ENCODE results near the gene SFMBT1.

The SFMBT1 gene

GRCh38 chr3:52857864-52858263 is 188.0 kb downstream of the SFMBT1 start:
- H3K36me3 Mint-ChIP-seq, result peaks cover 3% of the 10 kb centered on the region

DNA sequence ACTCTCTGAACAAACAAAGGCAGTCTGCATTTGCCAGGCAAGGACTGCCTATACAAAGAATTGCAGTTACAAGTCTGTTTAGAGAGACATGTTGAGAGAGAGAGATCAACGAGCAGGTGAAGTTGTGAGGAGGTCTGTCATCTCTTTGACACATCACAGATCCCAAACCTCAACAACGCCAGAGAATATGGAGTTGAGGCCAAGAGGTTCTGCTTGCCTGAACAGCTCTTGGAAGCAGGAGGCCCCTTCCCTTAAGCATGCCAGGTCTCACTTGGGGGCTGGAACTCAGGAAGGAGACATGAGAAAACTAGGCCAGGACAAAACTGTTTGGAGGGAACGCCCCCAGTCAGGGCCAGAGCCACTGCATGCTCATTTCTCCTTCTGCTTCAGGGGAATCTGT is 188.7 kb downstream of the SFMBT1 start:
- Mint-ChIP-seq H3K9me3 (no peaks in the 10 kb centered on the region), H3K4me1 (no peaks in the 10 kb centered on the region), H3K27me3 (no peaks in the 10 kb centered on the region), H3K4me3 (no peak overlapping the region), H3K36me3 (peaks cover 2% of the 10 kb centered on the region), H3K27ac (no peak overlapping the region)
- no peak for DNase-seq
- CTCF ChIA-PET, result interaction anchor here (1.0 kb wide), 1 partner anchor 78 kb away, joined by 3 read pairs; no protein-coding TSS in a partner anchor

More at GRCh38 chr3:52857864-52858263, 188.0 kb downstream of the SFMBT1 start:
- DNase-seq, result no peak
- Mint-ChIP-seq H3K4me1 (no peaks in the 10 kb centered on the region), H3K4me3 (no peak overlapping the region), H3K27ac (no peak overlapping the region), H3K27me3 (no peaks in the 10 kb centered on the region), H3K9me3 (peaks cover 2% of the 10 kb centered on the region)
- CTCF ChIA-PET, result interaction anchor here (1.0 kb wide), 1 partner anchor 12 kb away, joined by 3 read pairs; no protein-coding TSS in a partner anchor

DNA sequence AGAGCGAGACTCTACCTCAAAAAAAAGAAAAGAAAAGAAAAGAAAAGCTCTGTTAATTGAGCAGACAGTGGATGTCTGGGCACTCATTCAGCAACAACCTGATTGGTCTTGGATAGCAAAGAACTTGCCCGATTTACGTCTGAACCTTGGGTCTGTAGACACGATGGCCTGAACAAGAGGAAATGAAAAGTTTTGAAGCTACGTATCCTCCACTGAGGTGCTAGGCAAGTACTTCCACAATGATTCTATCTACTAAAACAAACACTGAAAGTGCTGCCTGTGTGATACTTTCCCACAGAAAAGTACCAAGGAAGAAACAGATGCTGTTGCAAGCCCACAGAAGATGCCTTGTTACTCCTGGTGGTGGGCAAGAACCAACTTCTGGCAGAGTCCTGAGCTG is 189.2 kb downstream of the SFMBT1 start:
- no peak for DNase-seq
- Mint-ChIP-seq H3K4me3 (no peak overlapping the region), H3K27me3 (no peaks in the 10 kb centered on the region), H3K4me1 (no peaks in the 10 kb centered on the region), H3K27ac (no peak overlapping the region), H3K36me3 (peaks cover 5% of the 10 kb centered on the region), H3K9me3 (no peaks in the 10 kb centered on the region)
- CTCF ChIA-PET, result interaction anchor here (1.0 kb wide), 1 partner anchor 78 kb away, joined by 3 read pairs; no protein-coding TSS in a partner anchor

- CTCF ChIA-PET, result interaction anchor here (0.6 to 2.5 kb wide), 4 partner anchors 19 to 350 kb away, joined by 3 to 8 read pairs (median 4); no protein-coding TSS in a partner anchor
- no peak for DNase-seq
- no peak overlapping the region for H3K27ac Mint-ChIP-seq
- no peaks in the 10 kb centered on the region for H3K4me1 Mint-ChIP-seq
- H3K36me3 Mint-ChIP-seq, result peaks cover 7% of the 10 kb centered on the region
- H3K4me3 Mint-ChIP-seq, result no peak overlapping the region
- no peaks in the 10 kb centered on the region for H3K9me3 Mint-ChIP-seq
- no peaks in the 10 kb centered on the region for H3K27me3 Mint-ChIP-seq
Observed at GRCh38 chr3:52854013-52854412, 191.9 kb downstream of the SFMBT1 start.

Measured in activated naive CD4-positive, alpha-beta T cell treated with anti-CD3 and anti-CD28 coated beads, Interleukin-2, amount 10 ng/mL, durations not matched to agents 7 days and 5 days (primary cell).